ENCODE measurements around the gene RPS14. TPM values are rescaled to one million over a fixed set of nuclear protein-coding genes. Genes with fewer than 3 reads are reported as not detected.

The RPS14 gene
- total and polyA plus RNA-seq, 2 donors from 2014 or later: 1,504 to 1,994 TPM

GRCh38 chr5:150440948-150441812 is 8.4 kb downstream of the RPS14 start:
- intact Hi-C loops (cut with DNase I): no loop called here
- no peaks in the 10 kb centered on the region for H3K9me3 ChIP-seq (ENCODE audit: control insufficient read depth in 2 of 3, insufficient read depth in 1 of 3, low read length in 3 of 3)
- no peak overlapping the region for H3K9ac ChIP-seq (ENCODE audit: low read length in 3 of 3)
- no peak overlapping the region for H3K4me3 ChIP-seq (ENCODE audit: low read length in 3 of 3)
- no peak for TF ChIP-seq CTCF (IDR thresholded peaks at IDR 0.05; ENCODE audit: borderline replicate concordance, extremely low read depth, insufficient read depth)
- FAIRE-seq (no peak), DNase-seq (no peak)
- H3K4me1 ChIP-seq (ENCODE audit: control insufficient read depth in 2 of 3, insufficient read depth in 2 of 3, low read depth in 1 of 3, low read length in 3 of 3): peaks cover 0 to 1% (median 0%) of the 10 kb centered on the region in 3 donors
- peaks cover 4 to 27% (median 25%) of the 10 kb centered on the region in 3 donors for H3K36me3 ChIP-seq (ENCODE audit: control insufficient read depth in 2 of 3, insufficient read depth in 3 of 3, low read length in 3 of 3)
- no peaks in the 10 kb centered on the region for H3K27me3 ChIP-seq (ENCODE audit: control insufficient read depth, insufficient read depth, low read length)
- H3K27ac ChIP-seq (ENCODE audit: low read depth in 2 of 2, low read length in 2 of 2): no peak overlapping the region

GRCh38 chr5:150438873-150439546 is 10.5 kb downstream of the RPS14 start:
- Histone ChIP-seq H3K36me3 (ENCODE audit: control insufficient read depth in 2 of 3, insufficient read depth in 3 of 3, low read length in 3 of 3) (peaks cover 2 to 9% (median 5%) of the 10 kb centered on the region in 3 donors), H3K9me3 (ENCODE audit: control insufficient read depth in 2 of 3, insufficient read depth in 1 of 3, low read length in 3 of 3) (no peaks in the 10 kb centered on the region), H3K4me1 (ENCODE audit: control insufficient read depth in 2 of 3, insufficient read depth in 2 of 3, low read depth in 1 of 3, low read length in 3 of 3) (peaks cover 0 to 2% (median 0%) of the 10 kb centered on the region in 3 donors), H3K27ac (ENCODE audit: low read depth in 2 of 2, low read length in 2 of 2) (no peak overlapping the region), H3K27me3 (ENCODE audit: control insufficient read depth, insufficient read depth, low read length) (no peaks in the 10 kb centered on the region), H3K4me3 (ENCODE audit: low read length in 3 of 3) (no peak overlapping the region), H3K9ac (ENCODE audit: low read length in 3 of 3) (no peak overlapping the region)
- intact Hi-C loops (cut with DNase I): no loop called here
- DNase-seq (peak in 1 of 5 donors; percentile 49), FAIRE-seq (no peak)
- peak; percentile 30 for TF ChIP-seq CTCF (IDR thresholded peaks at IDR 0.05; ENCODE audit: borderline replicate concordance, extremely low read depth, insufficient read depth)

GRCh38 chr5:150436141-150436680 is 13.3 kb downstream of the RPS14 start:
- Histone ChIP-seq H3K9me3 (ENCODE audit: control insufficient read depth in 2 of 3, insufficient read depth in 1 of 3, low read length in 3 of 3) (no peaks in the 10 kb centered on the region), H3K27me3 (ENCODE audit: control insufficient read depth, insufficient read depth, low read length) (no peaks in the 10 kb centered on the region), H3K27ac (ENCODE audit: low read depth in 2 of 2, low read length in 2 of 2) (no peak overlapping the region), H3K4me3 (ENCODE audit: low read length in 3 of 3) (no peak overlapping the region), H3K4me1 (ENCODE audit: control insufficient read depth in 2 of 3, insufficient read depth in 2 of 3, low read depth in 1 of 3, low read length in 3 of 3) (peaks cover 0 to 2% (median 0%) of the 10 kb centered on the region in 3 donors), H3K36me3 (ENCODE audit: control insufficient read depth in 2 of 3, insufficient read depth in 3 of 3, low read length in 3 of 3) (no peaks in the 10 kb centered on the region), H3K9ac (ENCODE audit: low read length in 3 of 3) (no peak overlapping the region)
- DNase-seq (peak; percentile 86 to 91 (median 89)), FAIRE-seq (no peak)
- intact Hi-C loops (cut with DNase I): no loop called here
- TF ChIP-seq CTCF (IDR thresholded peaks at IDR 0.05; ENCODE audit: borderline replicate concordance, extremely low read depth, insufficient read depth): peak; percentile 96
